H1 (cell line): ENCODE measurements around the gene SAP30. TPM values are rescaled to one million over a fixed set of nuclear protein-coding genes. Genes with fewer than 3 reads are reported as not detected.

Experiments used
- CTCF ChIA-PET: fragments of 300-600 bp; sonication (Branson Sonifier 250); formaldehyde crosslinking; loops from one replicate; lab custom pipeline; 2021; ENCODE audit not compliant: partially characterized antibody; lab: Charles Lee
- POLR2A ChIA-PET: fragments of 300-600 bp; sonication (Branson Sonifier 250); formaldehyde crosslinking; loops from one replicate; lab custom pipeline; 2021; ENCODE audit warnings: inconsistent platforms; ENCODE audit not compliant: partially characterized antibody; lab: Charles Lee
- DNase-seq, 2 experiments: peaks; one replicate each; pipeline versions ENCODE4 v3.0.0 to v3.0.0-alpha.2; 2010 to 2022; ENCODE audit warnings: low spot score in 2 of 2, low read depth in 1 of 2, mixed read lengths in 1 of 2
- FAIRE-seq: peaks from 2 replicates; lab custom pipeline; 2011; peaks lifted over from hg19 to GRCh38; lab: Jason Lieb, UNC
- H2AFZ ChIP-seq: 2 replicates; pipeline ENCODE4 v1.8.1; 2012; ENCODE audit warnings: low read length, inconsistent platforms
- H2AK5ac ChIP-seq: 2 replicates; pipeline ENCODE4 v1.6.1; 2013; ENCODE audit warnings: low read depth, low read length
- H2BK120ac ChIP-seq: replicated peaks from 2 replicates; pipeline ENCODE3; 2013; ENCODE audit warnings: low read depth, low read length, inconsistent platforms
- H2BK12ac ChIP-seq: 2 replicates; pipeline ENCODE4 v1.6.1; 2013; ENCODE audit warnings: low read depth, low read length
- H2BK15ac ChIP-seq: 2 replicates; pipeline ENCODE4 v1.6.1; 2013; ENCODE audit warnings: low read length
- H2BK20ac ChIP-seq: 2 replicates; pipeline ENCODE4 v1.6.1; 2013; ENCODE audit warnings: low read length
- H2BK5ac ChIP-seq: 2 replicates; pipeline ENCODE4 v1.6.1; 2013; ENCODE audit warnings: low read depth, low read length
- H3K14ac ChIP-seq: 2 replicates; pipeline ENCODE4 v1.6.1; 2013; ENCODE audit warnings: inconsistent platforms; ENCODE audit not compliant: insufficient read length
- H3K18ac ChIP-seq: 2 replicates; pipeline ENCODE4 v1.6.1; 2013; ENCODE audit warnings: low read length; ENCODE audit errors: extremely low read depth
- H3K23ac ChIP-seq: 2 replicates; pipeline ENCODE4 v1.6.1; 2013; ENCODE audit warnings: inconsistent platforms; ENCODE audit not compliant: insufficient read length
- H3K23me2 ChIP-seq: 2 replicates; pipeline ENCODE4 v1.6.1; 2013; ENCODE audit warnings: low read depth, low read length
- H3K27ac ChIP-seq: 2 replicates; pipeline ENCODE4 v1.6.1; 2011; ENCODE audit warnings: low read depth, low read length, inconsistent platforms
- H3K27me3 ChIP-seq, 4 experiments: replicated peaks in 1 of 4; 1 replicate in 1 of 4; 2 replicates in 3 of 4; pipeline versions ENCODE4 v1.6.1 to v1.8.1; 2011 to 2013; ENCODE audit warnings: low read length in 3 of 4, mild to moderate bottlenecking in 3 of 4, inconsistent platforms in 2 of 4, mixed read lengths in 2 of 4, moderate library complexity in 1 of 4; ENCODE audit not compliant: control insufficient read depth in 3 of 4, insufficient read depth in 3 of 4; ENCODE audit errors: extremely low read depth in 1 of 4
- H3K36me3 ChIP-seq, 4 experiments: 2 replicates each; pipeline versions ENCODE4 v1.6.1 to v1.8.1; 2011 to 2013; ENCODE audit warnings: mild to moderate bottlenecking in 4 of 4, low read length in 3 of 4, moderate library complexity in 2 of 4, control low read depth in 1 of 4, inconsistent platforms in 1 of 4; ENCODE audit not compliant: insufficient read depth in 4 of 4, control insufficient read depth in 2 of 4
- H3K4ac ChIP-seq: replicated peaks from 2 replicates; pipeline ENCODE3; 2013; ENCODE audit warnings: low read length, low read depth, mixed read lengths, inconsistent platforms; ENCODE audit not compliant: insufficient read length
- H3K4me1 ChIP-seq, 4 experiments: replicated peaks in 1 of 4; 1 replicate in 1 of 4; 2 replicates in 3 of 4; pipeline versions ENCODE4 v1.6.1 to v1.8.1; 2011 to 2013; ENCODE audit warnings: low read length in 3 of 4, inconsistent platforms in 2 of 4, mixed read lengths in 1 of 4; ENCODE audit not compliant: insufficient read depth in 4 of 4, control insufficient read depth in 3 of 4
- H3K4me2 ChIP-seq, 2 experiments: 2 replicates each; pipeline versions ENCODE4 v1.6.1 to v1.8.1; 2011 to 2013; ENCODE audit warnings: low read depth in 2 of 2, low read length in 2 of 2, control low read depth in 1 of 2, inconsistent platforms in 1 of 2, mild to moderate bottlenecking in 1 of 2; ENCODE audit not compliant: insufficient read depth in 1 of 2
- H3K4me3 ChIP-seq, 4 experiments: fragments of 200-600, 300-600 bp in 1 of 4; sonication (generic), shearing (Covaris generic), sonication (Bioruptor Twin) in 1 of 4; 2 replicates each; pipeline versions ENCODE4 v1.5.1 to v1.8.1; 2011 to 2016; ENCODE audit warnings: low read length in 4 of 4, low read depth in 3 of 4, control low read depth in 2 of 4, inconsistent platforms in 2 of 4, mild to moderate bottlenecking in 2 of 4, mixed read lengths in 1 of 4, moderate library complexity in 1 of 4; ENCODE audit not compliant: insufficient read depth in 2 of 4; ENCODE audit errors: extremely low read depth in 1 of 4
- H3K56ac ChIP-seq: replicated peaks from 2 replicates; pipeline ENCODE3; 2013; ENCODE audit warnings: low read depth, mild to moderate bottlenecking, mixed read lengths, low read length, inconsistent platforms; ENCODE audit not compliant: insufficient read length
- H3K79me1 ChIP-seq: 2 replicates; pipeline ENCODE4 v1.6.1; 2013; ENCODE audit warnings: low read depth, low read length, control low read depth
- H3K79me2 ChIP-seq, 2 experiments: 2 replicates each; pipeline versions ENCODE4 v1.6.1 to v1.8.1; 2012 to 2013; ENCODE audit warnings: low read length in 2 of 2, mild to moderate bottlenecking in 2 of 2, inconsistent platforms in 1 of 2; ENCODE audit not compliant: insufficient read depth in 2 of 2, control insufficient read depth in 1 of 2
- H3K9ac ChIP-seq, 4 experiments: replicated peaks in 1 of 4; 1 replicate in 1 of 4; 2 replicates in 3 of 4; pipeline versions ENCODE4 v1.6.1 to v1.8.1; 2011 to 2013; ENCODE audit warnings: low read depth in 3 of 4, low read length in 3 of 4, control low read depth in 2 of 4, mild to moderate bottlenecking in 2 of 4, moderate library complexity in 2 of 4, inconsistent platforms in 1 of 4; ENCODE audit errors: extremely low read depth in 1 of 4
- H3K9me3 ChIP-seq, 2 experiments: 2 replicates each; pipeline versions ENCODE4 v1.6.1 to v1.8.1; 2012 to 2013; ENCODE audit warnings: mild to moderate bottlenecking in 2 of 2, moderate library complexity in 2 of 2, control low read depth in 1 of 2, inconsistent platforms in 1 of 2, low read depth in 1 of 2, low read length in 1 of 2, mixed read lengths in 1 of 2; ENCODE audit not compliant: insufficient read depth in 2 of 2
- H4K20me1 ChIP-seq, 2 experiments: replicated peaks in 1 of 2; 2 replicates each; pipeline versions ENCODE3 to v1.8.1; 2011 to 2013; ENCODE audit warnings: inconsistent platforms in 2 of 2, low read length in 2 of 2, mild to moderate bottlenecking in 1 of 2; ENCODE audit not compliant: insufficient read depth in 2 of 2, control insufficient read depth in 1 of 2
- H4K5ac ChIP-seq: 2 replicates; pipeline ENCODE4 v1.6.1; 2013; ENCODE audit warnings: low read length, low read depth, mixed read lengths, inconsistent platforms; ENCODE audit not compliant: insufficient read length
- H4K8ac ChIP-seq: 2 replicates; pipeline ENCODE4 v1.8.0; 2013; ENCODE audit warnings: mild to moderate bottlenecking, moderate library complexity, low read length, inconsistent platforms; ENCODE audit not compliant: insufficient read depth; ENCODE audit errors: extremely low read depth
- H4K91ac ChIP-seq: replicated peaks from 2 replicates; pipeline ENCODE3; 2013; ENCODE audit warnings: low read length, mixed read lengths, inconsistent platforms; ENCODE audit not compliant: insufficient read length
- CTBP2 ChIP-seq: IDR thresholded peaks from 2 replicates; pipeline ENCODE4 v1.7.0; 2011; ENCODE audit warnings: borderline replicate concordance, mild to moderate bottlenecking, moderate library complexity, mixed read lengths, low read length; ENCODE audit not compliant: insufficient read depth, insufficient read length
- FOSL1 ChIP-seq: IDR thresholded peaks from 2 replicates; pipeline ENCODE4 v1.6.1; 2011; ENCODE audit warnings: mild to moderate bottlenecking, low read depth, low read length, moderate library complexity; ENCODE audit not compliant: insufficient read depth
- KDM4A ChIP-seq: IDR thresholded peaks from one replicate; pipeline ENCODE4 v1.7.1; 2012; ENCODE audit warnings: low read depth, mild to moderate bottlenecking, moderate library complexity, low read length, inconsistent platforms; ENCODE audit not compliant: severe bottlenecking
- SAP30 ChIP-seq: fragments of 300-600 bp; sonication (generic); IDR thresholded peaks from 2 replicates; pipeline ENCODE4 v1.7.1; 2012; ENCODE audit warnings: low read length, moderate library complexity, mild to moderate bottlenecking, inconsistent platforms; ENCODE audit not compliant: insufficient read depth, insufficient replicate concordance
- SP4 ChIP-seq: IDR thresholded peaks from 2 replicates; pipeline ENCODE4 v1.6.1; 2012; ENCODE audit warnings: low read length, inconsistent platforms
- SUZ12 ChIP-seq: fragments of 200-600 bp; sonication (generic); IDR thresholded peaks from 2 replicates; pipeline ENCODE4 v1.6.1; 2012; ENCODE audit warnings: mild to moderate bottlenecking, inconsistent platforms, low read length, moderate library complexity, mixed read lengths
- WGBS, 2 experiments: shearing (Covaris generic) in 1 of 2; methylation state at CpG; one replicate each; pipeline versions ENCODE4 v1.1.6 to v1.1.7; 2013 to 2015; ENCODE audit warnings: low lambda C conversion rate in 2 of 2, mixed read lengths in 2 of 2, inconsistent platforms in 1 of 2, low coverage in 1 of 2, missing lambda C conversion rate in 1 of 2; ENCODE audit not compliant: insufficient replicate concordance in 2 of 2, insufficient coverage in 1 of 2, insufficient read length in 1 of 2; ENCODE audit errors: extremely low coverage in 1 of 2, missing lambda C conversion rate in 1 of 2; 5-methylcytosine and 5-hydroxymethylcytosine counted together
- polyA plus RNA-seq, 7 experiments: library from polyadenylated mRNA; depleted of rRNA in 3 of 7; stranded (reverse) in 5 of 7; unstranded in 2 of 7; fragments of >200 nt in 5 of 7; fragments of 200-250 nt in 2 of 7; gene quantifications; 1 replicate in 5 of 7; 2 replicates in 1 of 7; 4 replicates in 1 of 7; pipeline versions ENCODE4 v1.2.1 to v1.2.3, GENCODE V29; 2011 to 2013; ENCODE audit warnings: missing spikeins in 2 of 7, mixed read lengths in 2 of 7
- total RNA-seq: library from RNA; stranded (reverse); fragmentation: NEBNext Ultra II Directional; extraction: Animal tissue kit (Norgen Biotek cat#: 25700); gene quantifications from 2 replicates; pipeline ENCODE4 v1.2.1, GENCODE V29; 2021

SAP30 gene
- total and polyA plus RNA-seq, 2 of the 8 experiments (the other 6 are each of a cell fraction or from before 2014, with no cell fraction given): 7.7 to 21.1 TPM

DNA sequence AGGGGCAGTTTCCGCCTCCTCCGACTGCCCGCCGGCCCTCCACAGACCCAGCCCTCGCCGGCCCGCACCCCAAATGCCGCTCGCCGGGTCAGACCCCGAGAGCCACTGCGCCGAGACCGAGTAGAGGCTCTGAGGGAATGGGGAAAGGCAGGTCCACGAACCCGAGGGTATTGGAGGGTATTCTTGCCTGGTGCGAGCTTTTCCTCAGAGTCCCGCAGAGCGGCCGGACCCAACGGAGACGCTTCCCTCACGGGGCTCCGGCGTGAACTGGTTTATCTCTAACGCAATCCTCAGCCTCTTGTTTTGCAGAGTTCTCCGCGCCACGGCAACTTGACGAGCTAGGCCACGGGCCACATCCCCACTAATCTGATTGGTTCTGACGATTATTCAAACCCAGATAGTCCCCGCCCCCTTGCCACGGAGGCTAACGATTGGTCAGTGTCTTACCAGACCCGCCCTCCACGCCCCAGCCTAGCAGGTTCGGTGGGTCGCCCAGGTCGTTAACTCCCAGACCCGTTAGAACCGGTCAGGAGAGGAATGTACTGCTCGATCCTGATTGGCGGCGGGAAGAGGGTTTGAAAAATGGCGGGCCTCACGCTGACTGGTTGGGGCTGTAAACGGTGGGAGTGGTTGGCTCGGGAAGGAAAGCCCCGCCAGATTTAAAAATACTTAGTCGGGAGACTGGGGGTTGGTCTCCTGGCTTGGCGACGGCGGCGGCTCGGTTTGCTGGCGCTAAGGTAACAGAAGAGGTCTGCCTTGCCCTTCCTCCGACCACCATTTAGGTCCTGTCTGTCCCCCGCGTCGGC, 36.5 kb upstream of the SAP30 start, which contains the start of gene HMGB2:
HMGB2 (minus strand) TSS at position 274 of the 806 bp plus-strand sequence. CDS start 709 bp downstream, outside the sequence.
- H2AK5ac ChIP-seq: no peak within 1 kb of the TSS
- peak within 1 kb of the TSS; percentile 98 for H3K18ac ChIP-seq
- no peaks in the 10 kb centered on the region for H3K9me3 ChIP-seq
- peak within 1 kb of the TSS; percentile 73 to 99 (median 94) for H3K4me3 ChIP-seq
- H3K79me1 ChIP-seq: no peaks in the 10 kb centered on the region
- H3K36me3 ChIP-seq: peaks cover 6 to 40% (median 19%) of the 10 kb centered on the region in 4 experiments; a peak in 7 of 8 replicates
- peak within 1 kb of the TSS; percentile 71 for H3K56ac ChIP-seq
- H2BK5ac ChIP-seq: peak within 1 kb of the TSS; percentile 96
- FAIRE-seq (peak; percentile 90), DNase-seq (peak; percentile 99 to 100)
- H3K79me2 ChIP-seq: peaks cover 0 to 19% of the 10 kb centered on the region in 2 experiments; a peak in 3 of 4 replicates
- no peak within 1 kb of the TSS for H3K23ac ChIP-seq
- no peak within 1 kb of the TSS for H3K4ac ChIP-seq
- no peak within 1 kb of the TSS; the same call in 1 of the 2 replicates for H2AFZ ChIP-seq
- H2BK120ac ChIP-seq: no peak within 1 kb of the TSS
- H3K27me3 ChIP-seq: no peaks in the 10 kb centered on the region
- 0% methylated on average over 61 of the region's 61 CpGs; no CpG with 5 or more reads in 1 of the 2 experiments for WGBS, 2 experiments
- H3K14ac ChIP-seq: no peak within 1 kb of the TSS
- ChIA-PET POLR2A (interaction anchor here (0.6 to 8.0 kb wide), 45 partner anchors 11 to 404 kb away, joined by 3 to 123 read pairs (median 4); partner anchors contain the start of genes GALNT7, SAP30 and SCRG1), CTCF (interaction anchor here (0.7 to 3.0 kb wide), 10 partner anchors 12 to 321 kb away, joined by 3 to 12 read pairs (median 4); partner anchors contain the start of gene SAP30)
- no peak within 1 kb of the TSS for H2BK20ac ChIP-seq
- H3K4me2 ChIP-seq: peak within 1 kb of the TSS; percentile 81 to 90
- peak within 1 kb of the TSS; percentile 100 for H3K27ac ChIP-seq
- H3K4me1 ChIP-seq: peaks cover 0 to 3% (median 3%) of the 10 kb centered on the region in 4 experiments; a peak in 6 of 7 replicates
- peak within 1 kb of the TSS; percentile 70 for H4K91ac ChIP-seq
- peak within 1 kb of the TSS; percentile 97 for H2BK12ac ChIP-seq
- H4K20me1 ChIP-seq: peaks cover 2 to 4% of the 10 kb centered on the region in 2 experiments
- H3K23me2 ChIP-seq: peaks cover 3% of the 10 kb centered on the region; the same call in 1 of the 2 replicates
- peak within 1 kb of the TSS; percentile 100 for H4K8ac ChIP-seq
- H4K5ac ChIP-seq: peak within 1 kb of the TSS; percentile 99
- H2BK15ac ChIP-seq: no peak within 1 kb of the TSS
- H3K9ac ChIP-seq: peak within 1 kb of the TSS; percentile 99 to 100 (median 100)
- TF ChIP-seq KDM4A (no peak), SP4 (no peak), FOSL1 (no peak), SUZ12 (no peak), SAP30 (no peak), CTBP2 (no peak)
